ENCODE measurements around the gene FUOM.
"Not testable (repeated sequence)": the region's sequence is repeated elsewhere in the genome, so short reads cannot be mapped to it uniquely, and the experiment has no call there.

The FUOM gene

DNA sequence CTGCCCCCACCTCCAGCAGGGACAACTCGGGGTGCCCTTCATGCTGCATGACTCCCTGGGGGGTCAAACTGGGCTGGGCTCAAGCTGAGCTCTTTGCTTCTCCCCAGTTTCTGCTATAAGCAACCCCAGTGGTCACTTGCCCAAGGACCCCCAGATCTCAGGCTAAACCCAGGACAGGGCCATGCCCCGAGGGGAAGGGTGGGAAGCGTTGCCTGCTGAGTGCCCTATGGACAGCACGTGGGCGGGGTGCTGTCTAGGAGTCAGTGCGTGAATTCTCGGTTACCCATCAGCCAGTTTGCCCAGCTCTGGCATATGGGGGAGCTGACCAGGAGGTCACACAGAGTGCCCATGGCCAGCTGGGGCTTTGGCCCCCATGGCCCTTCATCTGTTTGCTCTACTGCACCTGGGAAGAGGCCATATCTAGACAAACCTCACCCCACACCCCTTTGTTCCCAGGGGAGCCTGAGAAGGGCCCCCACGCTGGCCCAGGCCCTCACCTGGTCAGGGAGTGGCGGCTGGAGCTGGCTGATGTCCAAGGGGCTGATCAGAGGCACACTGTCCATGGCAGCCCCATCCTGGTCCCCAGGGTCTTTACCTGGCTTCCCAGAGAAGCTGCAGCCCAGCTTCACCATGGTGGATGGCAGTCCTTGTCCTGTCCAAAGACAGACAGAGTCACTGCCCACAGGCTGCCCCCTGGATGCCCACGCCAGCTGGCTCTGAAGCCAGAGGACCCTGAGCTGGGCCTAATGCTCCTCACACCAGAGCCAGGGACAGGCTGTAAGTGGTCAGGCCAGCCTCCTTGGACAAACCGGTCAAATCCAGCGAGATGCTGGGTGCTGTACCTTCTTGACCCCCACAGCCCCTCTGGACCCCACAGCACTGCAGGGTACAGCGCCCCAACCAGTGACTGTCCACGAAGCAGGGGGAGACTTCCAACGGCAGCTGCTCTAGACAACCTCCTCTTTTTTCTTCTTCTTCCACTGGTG lies 29.2 kb downstream of the FUOM start:
- DNase-seq, result no peak

DNA sequence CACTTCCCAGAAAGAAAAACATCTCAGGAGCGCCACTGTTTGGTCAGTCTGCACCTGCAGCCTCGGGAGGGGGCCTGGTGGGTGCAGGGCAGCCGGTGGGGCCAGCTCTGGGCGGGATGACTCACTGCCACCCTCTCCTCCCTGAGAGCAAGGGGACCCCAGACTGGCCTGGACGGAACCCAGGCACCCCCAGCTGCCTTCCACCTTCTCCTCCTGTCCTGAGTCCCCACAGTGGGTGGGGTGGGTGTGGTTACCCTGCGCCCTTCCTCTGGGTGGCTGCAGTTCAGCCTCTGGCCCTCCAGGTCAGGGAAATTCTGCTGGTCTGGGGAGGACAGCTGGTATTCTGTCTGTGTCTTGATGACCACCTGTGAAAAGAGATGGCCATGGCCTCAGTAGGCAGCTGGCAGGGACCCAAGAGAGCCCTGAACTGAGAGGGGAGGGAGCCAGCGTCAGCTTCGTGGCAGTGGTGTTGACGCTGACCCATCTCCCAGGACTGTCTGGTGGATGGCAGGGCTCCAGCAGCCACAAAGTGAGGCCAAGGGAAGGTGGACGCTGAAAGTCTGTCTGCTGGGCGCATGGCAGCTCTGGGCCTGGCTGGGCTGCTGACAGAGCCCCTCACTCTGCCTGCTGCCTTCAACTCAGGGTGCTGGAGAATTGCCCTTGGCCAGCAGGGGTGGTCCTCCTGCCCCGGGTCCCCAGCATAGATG lies 30.0 kb downstream of the FUOM start:
- DNase-seq, result no peak

GRCh38 chr10:133326745-133327650 lies 30.8 kb downstream of the FUOM start:
- no peak for DNase-seq

DNA sequence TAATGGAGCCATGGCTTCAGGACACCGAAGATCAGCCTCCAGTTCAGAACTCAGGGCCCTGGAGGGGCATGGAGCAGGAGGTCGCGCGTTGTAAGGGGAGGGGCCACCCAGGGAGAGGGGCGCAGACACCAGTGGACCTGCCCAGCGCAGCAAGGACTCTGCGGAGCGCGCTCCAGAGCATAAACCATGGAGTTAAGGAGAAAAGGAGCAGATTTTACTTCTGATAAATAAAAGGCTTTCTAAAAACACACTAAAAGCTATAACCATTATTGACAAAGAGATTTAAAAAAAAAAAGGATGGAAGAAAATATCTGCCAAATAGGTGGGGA lies 31.6 kb downstream of the FUOM start:
- no peak for DNase-seq

DNA sequence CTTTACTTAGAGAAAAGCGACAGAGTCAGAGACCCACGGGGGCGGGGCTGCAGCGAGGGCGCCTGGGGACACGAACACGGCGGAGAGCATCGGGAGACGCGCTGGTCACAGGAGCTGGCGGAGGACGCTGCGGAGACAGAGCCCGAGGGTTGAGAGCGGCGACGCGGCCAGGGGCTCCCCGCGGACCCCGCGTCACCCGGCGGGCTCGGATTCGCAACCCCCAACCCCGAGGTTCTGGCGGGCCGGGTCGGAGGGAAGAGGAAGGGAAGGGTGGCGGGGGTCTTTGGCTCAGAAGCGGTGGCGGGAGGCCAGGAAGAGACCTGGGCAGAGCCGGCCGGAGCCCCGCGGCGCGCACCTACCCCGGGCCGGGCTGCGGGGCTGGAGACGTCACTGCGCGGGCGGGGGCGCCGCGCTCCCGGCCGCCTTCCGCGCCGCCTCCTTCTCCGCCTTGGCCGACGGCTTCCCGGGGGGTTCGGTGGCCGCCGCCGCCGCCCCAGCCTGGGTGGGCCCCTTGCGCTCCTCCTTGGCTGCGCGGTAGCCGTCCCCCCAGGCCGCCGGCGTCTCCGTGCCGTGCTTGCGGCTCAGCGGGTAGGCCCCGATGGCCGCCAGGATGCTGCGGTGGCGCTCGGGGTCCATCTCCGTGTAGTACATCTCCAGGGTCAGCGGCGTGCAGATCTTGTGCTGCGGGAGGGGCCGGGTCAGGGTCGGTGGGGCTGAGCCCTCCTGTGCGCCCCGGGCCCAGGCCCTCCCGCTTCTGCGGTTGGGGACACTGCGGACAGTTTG lies 32.2 kb downstream of the FUOM start:
- DNase-seq, result peak in 1 of 2 donors; percentile 23

- no peak for DNase-seq
These were observed 33.0 kb downstream of the FUOM start for GRCh38 chr10:133324857-133325260.

GRCh38 chr10:133324198-133324792 lies 33.5 kb downstream of the FUOM start:
- DNase-seq, result peak; percentile 73 to 78

- DNase-seq, result not testable (repeated sequence)
These were observed 35.6 kb downstream of the FUOM start for GRCh38 chr10:133322064-133322709.

DNA sequence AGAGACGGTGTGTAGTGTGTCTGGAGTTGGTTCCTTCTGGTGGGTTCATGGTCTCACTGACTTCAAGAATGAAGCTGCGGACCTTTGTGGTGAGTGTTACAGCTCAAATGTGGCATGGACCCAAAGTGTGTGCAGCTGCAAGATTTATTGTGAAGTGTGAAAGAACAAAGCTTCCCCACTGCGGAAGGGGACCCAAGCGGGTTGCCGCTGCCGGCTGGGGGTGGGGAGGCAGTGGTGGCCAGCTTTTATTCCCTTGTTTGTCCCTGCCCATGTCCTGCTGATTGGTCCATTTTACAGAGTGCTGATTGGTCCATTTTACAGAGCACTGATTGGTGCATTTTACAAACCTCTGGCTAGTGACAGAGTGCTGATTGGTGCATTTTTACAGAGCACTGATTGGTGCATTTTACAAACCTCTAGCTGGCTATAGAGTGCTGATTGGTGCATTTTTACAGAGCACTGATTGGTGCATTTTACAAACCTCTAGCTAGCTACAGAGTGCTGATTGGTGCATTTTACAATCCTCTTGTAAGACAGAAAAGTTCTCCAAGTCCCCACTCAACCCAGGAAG lies 36.9 kb downstream of the FUOM start:
- not testable (repeated sequence) for DNase-seq

GRCh38 chr10:133318494-133319127 lies 39.2 kb downstream of the FUOM start:
- DNase-seq, result peak; percentile 74 to 77

- no peak for DNase-seq
These were observed 41.1 kb downstream of the FUOM start for GRCh38 chr10:133316732-133317131.

DNA sequence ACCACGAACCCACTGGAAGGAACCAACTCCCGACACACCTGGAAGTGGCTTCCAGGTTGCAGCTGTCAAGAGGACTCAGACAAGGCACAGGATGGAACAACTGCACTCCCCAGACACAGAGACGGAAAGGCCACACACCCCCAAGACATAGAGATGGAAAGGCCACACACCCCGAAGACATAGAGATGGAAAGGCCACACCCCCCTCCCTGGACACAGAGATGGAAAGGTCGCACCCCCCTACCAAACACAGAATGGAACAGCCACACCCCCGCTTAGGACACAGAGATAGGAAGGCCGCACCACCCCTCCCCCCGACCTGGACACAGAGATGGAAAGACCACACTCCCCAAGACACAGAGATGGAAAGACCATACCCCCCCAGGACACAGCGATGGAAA lies 41.6 kb downstream of the FUOM start:
- no peak for DNase-seq

GRCh38 chr10:133315847-133316246 lies 42.0 kb downstream of the FUOM start:
- DNase-seq, result no peak

DNA sequence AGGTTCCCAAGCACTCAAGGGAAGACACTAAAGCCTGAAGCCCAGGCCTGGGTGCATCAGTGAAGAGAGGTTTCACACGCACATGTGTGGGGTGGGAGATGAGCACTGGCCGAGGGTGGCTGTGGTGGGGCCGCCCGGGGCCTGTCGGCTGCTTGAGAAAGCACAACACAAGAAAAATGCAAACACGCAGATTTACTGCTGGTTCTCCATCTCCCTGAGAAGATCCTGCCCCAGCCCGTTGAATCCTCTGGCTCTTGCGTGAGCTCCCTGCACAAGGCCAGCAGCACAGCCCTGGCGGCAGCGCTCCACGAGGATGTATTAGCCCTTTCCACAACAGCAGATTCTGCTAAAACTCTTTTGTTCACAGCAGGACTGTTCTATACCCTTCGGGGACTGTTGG lies 42.9 kb downstream of the FUOM start:
- DNase-seq, result no peak

DNA sequence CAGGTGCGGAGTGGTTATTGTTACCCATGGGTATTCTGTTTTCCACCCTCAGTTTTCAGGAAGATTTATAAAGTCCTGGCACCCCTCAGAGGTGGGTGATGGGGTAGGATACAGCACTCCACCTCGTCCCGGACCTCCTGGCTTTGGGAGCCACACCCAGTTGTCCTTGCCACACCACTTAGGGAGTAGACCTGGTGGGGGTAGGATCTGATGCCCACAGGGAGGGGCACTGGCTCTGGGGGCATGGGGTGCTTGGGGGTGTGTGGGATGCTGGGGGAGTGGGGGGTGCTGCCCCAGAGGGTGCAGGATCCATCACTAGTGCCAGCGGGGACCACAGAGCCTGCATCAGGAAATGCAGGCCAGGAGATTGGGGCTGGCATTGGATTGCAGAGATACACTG lies 44.6 kb downstream of the FUOM start:
- DNase-seq, result no peak

- no peak for DNase-seq
These were observed 45.1 kb downstream of the FUOM start for GRCh38 chr10:133312769-133313145.

GRCh38 chr10:133312016-133312768 lies 45.6 kb downstream of the FUOM start:
- DNase-seq, result no peak

GRCh38 chr10:133311570-133311969 lies 46.2 kb downstream of the FUOM start:
- no peak for DNase-seq

DNA sequence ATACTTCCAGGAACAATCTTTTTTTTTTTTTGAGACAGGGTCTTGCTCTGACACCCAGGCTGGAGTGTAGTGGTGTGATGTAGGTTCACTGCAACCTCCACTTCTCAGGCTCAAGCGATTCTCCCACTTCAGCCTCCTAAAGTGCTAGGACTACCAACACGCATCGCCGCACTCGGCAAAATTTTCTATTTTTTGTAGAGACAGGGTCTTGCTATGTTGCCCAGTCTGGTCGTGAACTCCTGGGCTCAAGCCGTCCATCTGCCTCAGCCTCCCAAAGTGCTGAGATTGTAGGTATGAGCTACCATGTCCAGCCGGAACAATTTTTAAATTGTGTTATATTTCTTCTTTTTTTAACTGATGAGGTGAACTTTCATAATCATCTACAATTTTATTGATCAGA lies 47.0 kb downstream of the FUOM start:
- DNase-seq, result no peak

DNA sequence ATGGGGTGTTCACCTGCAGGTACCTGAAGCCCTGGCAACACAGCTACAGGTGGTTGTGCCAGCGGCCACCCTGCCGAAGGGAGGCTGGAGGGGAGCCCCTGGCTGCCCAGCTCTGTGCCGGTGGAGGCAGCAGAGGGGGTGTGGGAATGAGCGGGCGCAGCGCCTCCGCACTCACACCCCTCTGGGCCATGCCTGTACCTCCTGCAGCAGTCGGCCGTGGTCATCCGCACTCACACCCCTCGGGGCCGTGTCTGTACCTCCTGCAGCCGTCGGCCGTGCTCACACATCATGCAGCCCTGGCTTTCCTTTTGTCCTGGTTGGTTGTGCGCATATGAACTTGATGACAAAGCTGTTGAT lies 47.4 kb downstream of the FUOM start:
- DNase-seq, result no peak

Measured in CD4-positive, alpha-beta T cell treated with Interleukin-1 beta for 1 hour (primary cell).